HepG2 (cell line): ENCODE data around the gene RICTOR. TPM values are rescaled to one million over a fixed set of nuclear protein-coding genes. Genes with fewer than 3 reads are reported as not detected.

ENCODE experiments used
- CHCHD3 ChIP-seq: sonication (generic); formaldehyde crosslinking; IDR thresholded peaks from 2 replicates; pipeline ENCODE4 v1.8.0; 2022; ENCODE audit warnings: mild to moderate bottlenecking, missing genetic modification reagents, moderate library complexity
- HNRNPK ChIP-seq: fragments of 200-400 bp; formaldehyde crosslinking; IDR thresholded peaks from 2 replicates; pipeline ENCODE4 v1.6.1; 2018; ENCODE audit warnings: low read length, low read depth, moderate library complexity, mild to moderate bottlenecking; ENCODE audit not compliant: poor library complexity, severe bottlenecking
- ISX ChIP-seq: sonication (generic); formaldehyde crosslinking; conservative IDR thresholded peaks from 2 replicates; pipeline ENCODE4 v1.5.0; 2020; ENCODE audit warnings: missing genetic modification reagents
- RFX5 ChIP-seq: IDR thresholded peaks from 2 replicates; pipeline ENCODE4 v1.6.1; 2011; ENCODE audit warnings: low read depth, low read length, improper control_type of control experiment
- TCF7 ChIP-seq: sonication (generic); IDR thresholded peaks from 2 replicates; pipeline ENCODE4 v1.6.1; 2016; ENCODE audit warnings: antibody characterized with exemption, low read depth
- TEF ChIP-seq: sonication (generic); formaldehyde crosslinking; IDR thresholded peaks from 2 replicates; pipeline ENCODE4 v1.5.0; 2020; ENCODE audit warnings: missing genetic modification reagents
- YEATS2 ChIP-seq: sonication (generic); formaldehyde crosslinking; IDR thresholded peaks from 2 replicates; pipeline ENCODE4 v1.4.0; 2020; ENCODE audit warnings: missing genetic modification reagents, borderline replicate concordance
- ZNF263 ChIP-seq: sonication (generic); formaldehyde crosslinking; IDR thresholded peaks from 2 replicates; pipeline ENCODE4 v1.4.0; 2020; ENCODE audit warnings: missing genetic modification reagents
- ZNF496 ChIP-seq: sonication (generic); formaldehyde crosslinking; IDR thresholded peaks from 2 replicates; pipeline ENCODE4 v1.8.1; 2023; ENCODE audit warnings: mild to moderate bottlenecking, moderate library complexity, missing genetic modification reagents; ENCODE audit not compliant: insufficient replicate concordance
- ZNF572 ChIP-seq: sonication (generic); formaldehyde crosslinking; IDR thresholded peaks from 2 replicates; pipeline ENCODE4 v1.5.1; 2020; ENCODE audit warnings: mild to moderate bottlenecking, missing genetic modification reagents
- polyA plus RNA-seq, 8 experiments: library from polyadenylated mRNA; depleted of rRNA in 3 of 8; stranded (reverse) in 7 of 8; unstranded in 1 of 8; fragments of >200 nt; fragmentation: Illumina TruSeq in 4 of 8; extraction: Trizol in 4 of 8; gene quantifications; 2 replicates each; pipeline versions ENCODE4 v1.2.1 to v1.2.3, GENCODE V29; 2011 to 2016; ENCODE audit warnings: low read depth in 4 of 8, missing spikeins in 1 of 8, mixed read lengths in 1 of 8; ENCODE audit not compliant: insufficient read depth in 1 of 8
- total RNA-seq, 5 experiments: library from RNA; depleted of rRNA; stranded (reverse); fragments of >200 nt; fragmentation: Illumina TruSeq; extraction: Trizol; gene quantifications; 2 replicates each; pipeline ENCODE4 v1.2.3, GENCODE V29; 2016; ENCODE audit warnings: low read depth in 1 of 5
- TF ChIP-seq, protein P1 (sequence below): sonication (generic); formaldehyde crosslinking; IDR thresholded peaks from 2 replicates; pipeline ENCODE4 v1.4.0; 2020; ENCODE audit warnings: mild to moderate bottlenecking, missing genetic modification reagents, borderline replicate concordance

RICTOR gene
- total and polyA plus RNA-seq, 2 of the 13 experiments (the other 11 are each of a cell fraction or from before 2014, with no cell fraction given), result 10.7 to 15.4 TPM

GRCh38 chr5:39024884-39025283 is 49.3 kb downstream of the RICTOR start (continued):
- TF ChIP-seq TEF (CRISPR knock-in tag) (no peak), ZNF263 (no peak), CHCHD3 (CRISPR knock-in tag) (no peak), ZNF496 (CRISPR knock-in tag) (no peak), YEATS2 (no peak), RFX5 (no peak), ZNF572 (CRISPR knock-in tag) (no peak), TCF7 (no peak), ISX (no peak), HNRNPK (no peak)
- TF ChIP-seq, protein P1, sequence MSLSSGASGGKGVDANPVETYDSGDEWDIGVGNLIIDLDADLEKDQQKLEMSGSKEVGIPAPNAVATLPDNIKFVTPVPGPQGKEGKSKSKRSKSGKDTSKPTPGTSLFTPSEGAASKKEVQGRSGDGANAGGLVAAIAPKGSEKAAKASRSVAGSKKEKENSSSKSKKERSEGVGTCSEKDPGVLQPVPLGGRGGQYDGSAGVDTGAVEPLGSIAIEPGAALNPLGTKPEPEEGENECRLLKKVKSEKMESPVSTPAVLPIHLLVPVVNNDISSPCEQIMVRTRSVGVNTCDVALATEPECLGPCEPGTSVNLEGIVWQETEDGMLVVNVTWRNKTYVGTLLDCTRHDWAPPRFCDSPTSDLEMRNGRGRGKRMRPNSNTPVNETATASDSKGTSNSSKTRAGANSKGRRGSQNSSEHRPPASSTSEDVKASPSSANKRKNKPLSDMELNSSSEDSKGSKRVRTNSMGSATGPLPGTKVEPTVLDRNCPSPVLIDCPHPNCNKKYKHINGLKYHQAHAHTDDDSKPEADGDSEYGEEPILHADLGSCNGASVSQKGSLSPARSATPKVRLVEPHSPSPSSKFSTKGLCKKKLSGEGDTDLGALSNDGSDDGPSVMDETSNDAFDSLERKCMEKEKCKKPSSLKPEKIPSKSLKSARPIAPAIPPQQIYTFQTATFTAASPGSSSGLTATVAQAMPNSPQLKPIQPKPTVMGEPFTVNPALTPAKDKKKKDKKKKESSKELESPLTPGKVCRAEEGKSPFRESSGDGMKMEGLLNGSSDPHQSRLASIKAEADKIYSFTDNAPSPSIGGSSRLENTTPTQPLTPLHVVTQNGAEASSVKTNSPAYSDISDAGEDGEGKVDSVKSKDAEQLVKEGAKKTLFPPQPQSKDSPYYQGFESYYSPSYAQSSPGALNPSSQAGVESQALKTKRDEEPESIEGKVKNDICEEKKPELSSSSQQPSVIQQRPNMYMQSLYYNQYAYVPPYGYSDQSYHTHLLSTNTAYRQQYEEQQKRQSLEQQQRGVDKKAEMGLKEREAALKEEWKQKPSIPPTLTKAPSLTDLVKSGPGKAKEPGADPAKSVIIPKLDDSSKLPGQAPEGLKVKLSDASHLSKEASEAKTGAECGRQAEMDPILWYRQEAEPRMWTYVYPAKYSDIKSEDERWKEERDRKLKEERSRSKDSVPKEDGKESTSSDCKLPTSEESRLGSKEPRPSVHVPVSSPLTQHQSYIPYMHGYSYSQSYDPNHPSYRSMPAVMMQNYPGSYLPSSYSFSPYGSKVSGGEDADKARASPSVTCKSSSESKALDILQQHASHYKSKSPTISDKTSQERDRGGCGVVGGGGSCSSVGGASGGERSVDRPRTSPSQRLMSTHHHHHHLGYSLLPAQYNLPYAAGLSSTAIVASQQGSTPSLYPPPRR (CRISPR knock-in tag), result no peak
